GM19467 (cell line): Measurements from ENCODE around the gene WDR45.
"Not testable (repeated sequence)": the region's sequence is repeated elsewhere in the genome, so short reads cannot be mapped to it uniquely, and the experiment has no call there.

Source experiments
- ATAC-seq: cut with Tn5 transposase; IDR thresholded peaks from one replicate; pipeline ENCODE4 v1.9.1; 2021; ENCODE audit warnings: mild to moderate bottlenecking, moderate library complexity; ENCODE audit not compliant: unreplicated experiment

The WDR45 gene

GRCh38 chrX:49079489-49080428 is at the start of gene WDR45:
Gene WDR45 (minus strand): TSS chrX:49079887. CDS start chrX:49078095, 1,792 bp downstream.
- ATAC-seq: no peak

DNA sequence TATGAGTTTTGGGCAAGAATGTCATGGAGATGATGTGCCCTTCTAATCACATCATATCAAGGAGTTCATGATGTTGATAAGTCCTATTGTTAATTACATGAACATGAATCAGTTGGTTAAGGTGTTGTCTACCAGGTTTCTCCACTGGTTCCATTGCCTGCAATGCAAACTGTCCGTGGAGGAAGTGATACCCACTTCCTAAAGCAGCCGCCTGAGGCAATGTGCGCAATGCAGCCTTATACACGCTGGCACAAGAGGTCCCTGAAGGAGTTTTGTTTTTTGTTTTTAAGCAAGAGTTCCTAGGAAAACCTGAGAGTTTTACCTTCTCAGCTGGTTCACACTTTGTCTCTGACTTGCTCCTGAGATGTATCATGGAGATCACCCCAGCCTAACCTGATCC is 49.7 kb upstream of the WDR45 start:
- ATAC-seq: no peak

DNA sequence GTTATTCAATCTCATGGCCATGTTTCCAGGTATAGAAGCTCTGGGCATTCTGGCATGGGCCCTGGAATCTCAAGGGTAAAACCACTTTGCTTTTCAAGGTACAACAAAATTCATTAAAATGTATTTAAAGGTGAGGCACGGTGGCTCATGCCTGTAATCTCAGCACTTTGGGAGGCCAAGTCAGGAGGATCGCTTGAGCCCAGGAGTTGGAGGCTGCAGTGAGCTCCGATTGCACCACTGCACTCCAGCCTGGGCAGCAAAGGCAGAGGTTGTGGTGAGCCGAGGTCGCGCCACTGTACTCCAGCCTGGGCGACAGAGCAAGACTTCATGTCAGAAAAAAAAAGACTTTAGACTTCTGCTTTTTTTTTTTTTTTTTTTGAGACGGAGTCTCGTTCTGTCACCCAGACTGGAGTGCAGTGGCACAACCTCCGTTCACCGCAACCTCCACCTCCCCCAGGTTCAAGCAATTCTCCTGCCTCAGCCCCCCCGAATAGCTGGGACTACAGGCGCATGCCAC is 48.1 kb upstream of the WDR45 start:
- ATAC-seq: not testable (repeated sequence)

GRCh38 chrX:49122499-49122898 is 42.8 kb upstream of the WDR45 start:
- ATAC-seq: no peak

DNA sequence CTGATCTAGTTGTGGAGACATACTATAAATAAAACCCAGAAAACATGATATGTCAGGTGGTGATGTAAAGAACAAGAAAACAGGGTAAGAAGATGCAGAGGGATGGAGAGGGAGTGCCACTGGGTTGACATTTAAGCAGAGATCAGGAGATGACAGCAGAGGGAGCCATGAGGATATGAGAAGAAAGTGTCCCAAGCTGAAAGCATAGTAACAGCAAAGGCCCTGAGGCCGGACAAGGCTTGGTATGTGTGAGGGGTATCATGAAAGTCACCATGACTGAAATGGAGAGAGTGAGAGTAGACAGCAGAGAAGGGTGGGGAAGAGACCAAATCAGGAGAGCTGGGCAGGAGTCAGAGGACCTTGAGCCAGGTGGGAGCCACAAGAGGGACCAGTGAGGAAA is 40.4 kb upstream of the WDR45 start:
- no peak for ATAC-seq

DNA sequence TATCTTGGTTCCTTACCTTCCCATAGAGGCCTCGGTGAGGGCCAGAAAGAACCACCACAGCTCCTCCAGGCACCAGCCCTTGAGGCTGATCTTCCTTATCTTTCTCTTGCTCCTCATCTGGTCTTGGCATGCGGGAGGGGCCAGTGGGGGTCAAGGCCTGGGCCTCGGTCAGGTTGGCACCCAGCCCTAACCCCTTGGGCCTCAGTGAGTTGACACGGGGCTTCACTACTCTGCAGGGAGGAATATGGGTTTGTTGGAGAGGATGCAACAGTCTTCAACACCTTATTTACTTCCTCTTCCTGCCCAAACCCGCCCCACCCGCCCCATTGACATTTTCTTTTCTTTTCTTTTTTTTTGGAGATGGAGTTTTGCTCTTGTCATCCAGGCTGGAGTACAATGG is 37.9 kb upstream of the WDR45 start:
- ATAC-seq: no peak

- no peak for ATAC-seq
These were observed 37.0 kb upstream of the WDR45 start for GRCh38 chrX:49116716-49117115.

- ATAC-seq: no peak
These were observed 36.4 kb upstream of the WDR45 start for GRCh38 chrX:49116076-49116475.

GRCh38 chrX:49111791-49112190 is 32.1 kb upstream of the WDR45 start:
- no peak for ATAC-seq

GRCh38 chrX:49110417-49110816 is 30.7 kb upstream of the WDR45 start:
- no peak for ATAC-seq

DNA sequence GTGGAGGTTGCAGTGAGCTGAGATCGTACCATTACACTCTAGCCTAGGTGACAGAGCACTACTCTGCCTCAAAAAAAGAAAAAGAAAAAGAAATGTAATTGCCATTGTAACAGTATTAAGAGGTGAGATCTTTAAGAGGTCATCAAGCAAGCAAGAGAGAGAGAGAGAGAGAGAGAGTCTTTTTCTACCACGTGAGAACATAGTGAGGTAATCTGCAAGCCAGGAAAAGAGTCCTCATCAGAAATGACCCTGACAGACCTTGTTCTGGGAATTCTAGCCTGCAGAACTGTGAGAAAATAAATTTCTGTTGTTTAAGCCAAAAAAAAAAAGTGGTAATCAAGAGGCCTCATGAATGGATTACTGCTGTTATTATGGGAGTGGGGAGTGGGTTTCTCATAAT is 29.0 kb upstream of the WDR45 start:
- ATAC-seq: no peak

DNA sequence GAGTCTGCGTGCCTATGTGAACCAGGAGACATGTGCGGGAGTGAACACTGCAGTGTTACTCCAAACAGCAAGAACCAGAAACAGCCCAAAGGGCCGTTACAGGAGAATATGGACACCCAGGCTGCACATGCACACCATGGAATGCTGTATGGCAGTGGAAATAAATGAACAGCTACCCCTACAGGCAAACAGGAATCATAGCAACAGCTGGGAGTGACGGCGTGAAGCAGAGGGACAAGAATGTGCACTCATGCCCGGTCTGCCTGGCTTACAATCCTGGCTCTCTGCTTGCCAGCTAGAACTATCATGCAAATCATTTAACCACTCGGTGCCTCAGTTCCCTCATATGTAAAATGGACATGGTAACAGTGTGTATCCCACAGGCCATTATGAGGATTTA is 27.2 kb upstream of the WDR45 start:
- ATAC-seq: no peak

- ATAC-seq: no peak
These were observed 26.6 kb upstream of the WDR45 start for GRCh38 chrX:49106296-49106695.

DNA sequence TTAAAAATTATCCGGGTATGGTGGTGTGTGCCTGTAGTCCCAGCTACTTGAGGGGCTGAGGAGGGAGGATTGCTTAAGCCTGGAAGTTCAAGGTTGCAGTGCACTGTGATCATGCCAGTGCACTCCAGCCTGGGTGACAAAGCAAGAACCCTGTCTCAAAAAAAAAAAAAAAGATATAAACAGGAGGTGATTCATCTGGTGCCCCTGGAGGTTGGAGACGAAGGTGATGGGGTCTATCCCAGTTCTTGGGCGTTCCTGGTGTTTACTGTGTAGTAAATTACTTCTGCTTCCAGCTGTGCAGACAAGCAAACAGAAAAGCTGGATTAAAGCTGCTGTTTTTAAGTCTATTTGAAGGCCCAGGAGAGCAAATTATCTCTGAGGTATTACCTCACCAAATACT is 23.9 kb upstream of the WDR45 start:
- no peak for ATAC-seq

- no peak for ATAC-seq
These were observed 22.5 kb upstream of the WDR45 start for GRCh38 chrX:49102190-49102589.

DNA sequence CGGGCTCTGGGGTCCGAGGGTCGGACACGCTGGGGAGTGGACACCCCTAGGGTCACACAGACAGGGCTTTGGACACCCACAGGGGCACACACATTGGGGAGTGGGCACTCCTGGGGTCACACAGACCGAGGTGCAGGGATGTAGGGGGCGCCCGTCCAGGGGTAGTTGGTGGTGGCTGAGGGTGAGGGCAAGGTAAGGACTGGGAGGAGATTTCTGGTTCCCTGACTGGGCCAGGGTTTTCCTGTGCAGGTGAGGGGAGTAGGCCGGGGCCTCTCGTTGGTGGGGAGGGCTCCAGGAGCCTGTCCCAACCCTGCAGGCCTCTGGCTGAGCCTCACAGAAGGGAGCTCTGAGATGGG is 21.9 kb upstream of the WDR45 start:
- peak; percentile 7 for ATAC-seq

DNA sequence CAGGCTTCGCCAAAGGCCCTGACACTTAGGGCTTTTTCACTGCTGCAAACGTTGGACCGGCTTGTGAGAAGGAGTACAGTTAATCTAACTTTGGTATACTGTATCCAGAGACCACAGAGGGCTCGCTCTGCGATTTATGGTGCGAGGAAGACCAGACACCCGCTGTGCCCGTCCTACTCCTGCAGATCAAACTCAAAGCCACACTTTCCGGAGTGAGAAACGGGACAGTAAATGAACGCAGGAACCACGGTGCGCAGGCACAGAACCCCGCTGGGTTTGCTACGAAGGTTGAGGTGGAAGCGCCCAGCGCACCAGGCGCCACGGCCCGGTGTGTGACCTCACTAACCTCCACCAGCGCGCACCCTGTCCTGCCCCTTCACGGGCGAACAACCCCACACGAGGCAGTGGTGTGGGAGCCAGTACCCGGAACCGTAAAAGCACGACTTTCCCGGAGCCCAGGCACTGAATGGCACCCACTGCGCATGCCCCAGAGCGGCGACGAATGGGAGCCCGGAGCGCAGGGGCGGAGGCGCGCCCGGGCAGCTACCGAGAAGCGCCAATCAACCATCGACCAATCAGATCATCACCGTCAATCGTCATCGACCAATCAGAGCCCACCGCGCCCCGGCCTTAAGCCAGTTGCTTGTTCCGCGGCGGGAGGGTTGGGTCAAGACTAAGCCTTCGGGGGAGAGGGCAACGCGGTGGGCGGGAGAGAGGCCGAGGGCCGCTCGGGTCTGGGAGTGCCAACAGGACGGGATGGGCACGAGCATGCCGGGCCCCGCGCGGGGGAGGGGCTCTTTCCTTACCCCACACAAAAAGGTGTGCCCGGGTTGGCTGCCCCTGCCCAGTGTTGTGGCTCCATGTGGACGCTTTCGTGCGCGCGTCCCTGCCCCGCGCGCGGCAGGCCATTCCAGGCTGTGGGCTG is 21.3 kb upstream of the WDR45 start:
- ATAC-seq: peak; percentile 89

GRCh38 chrX:49096419-49096818 is 16.7 kb upstream of the WDR45 start:
- ATAC-seq: no peak

GRCh38 chrX:49089553-49089952 is 9.9 kb upstream of the WDR45 start:
- ATAC-seq: no peak

DNA sequence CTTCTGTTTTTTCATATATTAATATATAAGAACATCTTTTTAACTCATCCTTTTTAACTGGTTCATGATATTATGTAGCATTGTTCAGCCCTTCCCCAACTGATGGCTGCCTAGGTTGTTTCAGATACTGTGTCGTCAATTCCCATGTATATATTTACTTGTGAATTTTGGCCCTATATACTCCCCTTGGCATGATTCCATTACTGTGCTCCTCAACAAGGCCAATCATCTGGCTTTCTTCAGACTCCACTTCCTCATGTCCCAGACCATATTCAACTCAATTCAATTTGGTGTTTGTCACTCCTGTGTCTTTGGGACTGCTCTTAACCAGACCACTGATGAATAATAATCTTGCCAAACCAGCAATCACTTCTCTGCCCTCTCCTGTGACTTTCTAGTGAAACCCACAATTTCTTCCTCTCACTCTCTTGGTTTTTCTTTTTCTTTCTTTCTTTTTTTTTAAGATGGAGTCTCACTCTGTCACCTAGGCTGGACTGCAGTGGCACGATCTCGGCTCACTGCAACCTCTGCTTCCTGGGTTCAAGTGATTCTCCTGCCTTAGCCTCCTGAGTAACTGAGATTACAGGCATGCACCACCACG is 2.7 kb upstream of the WDR45 start:
- no peak for ATAC-seq

DNA sequence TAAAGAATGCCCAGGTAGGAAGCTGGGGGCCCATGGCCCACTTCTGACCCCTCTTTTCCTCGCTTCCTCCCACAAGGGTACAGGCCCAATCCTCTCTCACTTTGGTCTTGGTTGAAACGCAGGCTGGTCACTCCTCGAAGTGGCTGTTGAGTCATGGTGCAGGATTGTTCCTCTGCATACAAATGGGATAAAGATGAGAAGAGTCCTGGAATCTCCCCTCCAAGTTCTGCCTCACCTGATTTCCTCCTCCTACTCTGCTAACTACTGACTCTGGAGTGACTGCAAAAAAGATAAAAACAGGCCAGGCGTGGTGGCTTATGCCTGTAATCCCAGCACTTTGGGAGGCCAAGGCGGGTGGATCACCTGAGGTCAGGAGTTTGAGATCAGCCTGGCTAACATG is 1.7 kb downstream of the WDR45 start:
- ATAC-seq: no peak
